Skeletal muscle satellite cell (primary cell): ENCODE data around the gene CD109.
A peak's percentile ranks its signal among the peaks of the same experiment; 100 is the strongest.
"Not testable (repeated sequence)": the region's sequence is repeated elsewhere in the genome, so short reads cannot be mapped to it uniquely, and the experiment has no call there.

Experiments used
- H3K27me3 ChIP-seq: 2 replicates; pipeline ENCODE4 v1.7.0; 2013; ENCODE audit warnings: low read length; ENCODE audit not compliant: control insufficient read depth, insufficient read depth
- H3K36me3 ChIP-seq: 2 replicates; pipeline ENCODE4 v1.7.0; 2013; ENCODE audit warnings: mild to moderate bottlenecking, control low read depth, low read length; ENCODE audit not compliant: insufficient read depth
- H3K4me1 ChIP-seq: 2 replicates; pipeline ENCODE4 v1.7.0; 2013; ENCODE audit warnings: low read length; ENCODE audit not compliant: control insufficient read depth, insufficient read depth
- H3K4me2 ChIP-seq: 2 replicates; pipeline ENCODE4 v1.7.0; 2013; ENCODE audit warnings: mild to moderate bottlenecking, low read length
- H3K4me3 ChIP-seq: 2 replicates; pipeline ENCODE4 v1.7.0; 2013; ENCODE audit warnings: low read length
- H3K9ac ChIP-seq: 2 replicates; pipeline ENCODE4 v1.7.0; 2013; ENCODE audit warnings: mild to moderate bottlenecking, low read depth, low read length, moderate library complexity
- H3K9me3 ChIP-seq: replicated peaks from 2 replicates; pipeline ENCODE4 v1.7.0; 2013; ENCODE audit warnings: mild to moderate bottlenecking, control low read depth, low read length

CD109 gene

GRCh38 chr6:73801652-73802268 lies 105.8 kb downstream of the CD109 start:
- Histone ChIP-seq H3K27me3 (no peaks in the 10 kb centered on the region), H3K4me2 (no peak overlapping the region), H3K4me1 (peaks cover 30% of the 10 kb centered on the region), H3K4me3 (no peak overlapping the region), H3K36me3 (peaks cover 2% of the 10 kb centered on the region), H3K9ac (no peak overlapping the region), H3K9me3 (no peaks in the 10 kb centered on the region)

- Histone ChIP-seq H3K4me1 (peaks cover 30% of the 10 kb centered on the region), H3K9me3 (no peaks in the 10 kb centered on the region), H3K4me3 (no peak overlapping the region), H3K27me3 (no peaks in the 10 kb centered on the region), H3K4me2 (no peak overlapping the region), H3K36me3 (peaks cover 8% of the 10 kb centered on the region), H3K9ac (no peak overlapping the region)
Observed at GRCh38 chr6:73802366-73802765, 106.4 kb downstream of the CD109 start.

- H3K4me2 ChIP-seq = peak overlapping the region; percentile 47
- H3K36me3 ChIP-seq = peaks cover 10% of the 10 kb centered on the region
- no peaks in the 10 kb centered on the region for H3K9me3 ChIP-seq
- H3K4me3 ChIP-seq = no peak overlapping the region
- peaks cover 24% of the 10 kb centered on the region for H3K4me1 ChIP-seq
- no peaks in the 10 kb centered on the region for H3K27me3 ChIP-seq
- H3K9ac ChIP-seq = peak overlapping the region; percentile 31
Observed at GRCh38 chr6:73803562-73804241, 107.7 kb downstream of the CD109 start.

GRCh38 chr6:73805221-73805620 lies 109.2 kb downstream of the CD109 start:
- H3K4me3 ChIP-seq, H3K9ac ChIP-seq, H3K9me3 ChIP-seq, H3K27me3 ChIP-seq, H3K4me2 ChIP-seq: not testable (repeated sequence)
- Histone ChIP-seq H3K36me3 (peaks cover 10% of the 10 kb centered on the region), H3K4me1 (peaks cover 22% of the 10 kb centered on the region)

- H3K4me1 ChIP-seq = peaks cover 22% of the 10 kb centered on the region
- H3K4me2 ChIP-seq, H3K9me3 ChIP-seq, H3K27me3 ChIP-seq, H3K4me3 ChIP-seq, H3K9ac ChIP-seq: not testable (repeated sequence)
- H3K36me3 ChIP-seq = peaks cover 10% of the 10 kb centered on the region
Observed at GRCh38 chr6:73805982-73806381, 110.0 kb downstream of the CD109 start.

GRCh38 chr6:73811706-73812105 lies 115.7 kb downstream of the CD109 start:
- Histone ChIP-seq H3K4me2 (no peak overlapping the region), H3K9me3 (no peaks in the 10 kb centered on the region), H3K36me3 (peaks cover 24% of the 10 kb centered on the region), H3K9ac (no peak overlapping the region), H3K4me1 (no peaks in the 10 kb centered on the region), H3K27me3 (no peaks in the 10 kb centered on the region), H3K4me3 (no peak overlapping the region)

GRCh38 chr6:73817253-73817652 lies 121.2 kb downstream of the CD109 start:
- Histone ChIP-seq H3K4me1 (no peaks in the 10 kb centered on the region), H3K9ac (no peak overlapping the region), H3K36me3 (peaks cover 36% of the 10 kb centered on the region), H3K27me3 (no peaks in the 10 kb centered on the region), H3K4me3 (no peak overlapping the region), H3K9me3 (no peaks in the 10 kb centered on the region), H3K4me2 (no peak overlapping the region)

- Histone ChIP-seq H3K4me1 (no peaks in the 10 kb centered on the region), H3K9ac (no peak overlapping the region), H3K9me3 (no peaks in the 10 kb centered on the region), H3K27me3 (no peaks in the 10 kb centered on the region), H3K36me3 (peaks cover 25% of the 10 kb centered on the region), H3K4me2 (no peak overlapping the region), H3K4me3 (no peak overlapping the region)
Observed at GRCh38 chr6:73823046-73823735, 127.2 kb downstream of the CD109 start.

- Histone ChIP-seq H3K4me3 (no peak overlapping the region), H3K9ac (no peak overlapping the region), H3K27me3 (no peaks in the 10 kb centered on the region), H3K9me3 (no peaks in the 10 kb centered on the region), H3K4me2 (no peak overlapping the region), H3K4me1 (no peaks in the 10 kb centered on the region), H3K36me3 (peaks cover 20% of the 10 kb centered on the region)
Observed at GRCh38 chr6:73823832-73824231, 127.8 kb downstream of the CD109 start.

- H3K36me3 ChIP-seq = peaks cover 9% of the 10 kb centered on the region
- no peaks in the 10 kb centered on the region for H3K27me3 ChIP-seq
- H3K9me3 ChIP-seq = no peaks in the 10 kb centered on the region
- no peaks in the 10 kb centered on the region for H3K4me1 ChIP-seq
- no peak overlapping the region for H3K9ac ChIP-seq
- no peak overlapping the region for H3K4me3 ChIP-seq
- no peak overlapping the region for H3K4me2 ChIP-seq
Observed at GRCh38 chr6:73826571-73826970, 130.6 kb downstream of the CD109 start.

- no peak overlapping the region for H3K9ac ChIP-seq
- peaks cover 5% of the 10 kb centered on the region for H3K36me3 ChIP-seq
- no peaks in the 10 kb centered on the region for H3K27me3 ChIP-seq
- no peak overlapping the region for H3K4me3 ChIP-seq
- no peak overlapping the region for H3K4me2 ChIP-seq
- no peaks in the 10 kb centered on the region for H3K4me1 ChIP-seq
- H3K9me3 ChIP-seq = no peaks in the 10 kb centered on the region
Observed at GRCh38 chr6:73830119-73830518, 134.1 kb downstream of the CD109 start.
